Neural progenitor cell (in vitro differentiated cells): ENCODE measurements around the gene CTIF. TPM values are rescaled to one million over a fixed set of nuclear protein-coding genes. Genes with fewer than 3 reads are reported as not detected.

Source experiments
- DNase-seq: peaks from one replicate; pipeline ENCODE4 v3.0.0-alpha.2; 2016; ENCODE audit warnings: low spot score
- H2AFZ ChIP-seq: fragments of 200-600 bp; sonication (generic); replicated peaks from 2 replicates; pipeline ENCODE4 v1.6.1; 2016; ENCODE audit warnings: antibody characterized with exemption
- H3F3A ChIP-seq: fragments of 200-600 bp; sonication (generic); 2 replicates; pipeline ENCODE4 v1.6.1; 2016; ENCODE audit warnings: antibody characterized with exemption, low read depth
- H3K27ac ChIP-seq: fragments of 200-600 bp; sonication (generic); 2 replicates; pipeline ENCODE4 v1.5.1; 2016; ENCODE audit warnings: mild to moderate bottlenecking
- H3K27me3 ChIP-seq: fragments of 200-600 bp; sonication (generic); 2 replicates; pipeline ENCODE4 v1.6.1; 2016; ENCODE audit warnings: mild to moderate bottlenecking, moderate library complexity
- H3K36me3 ChIP-seq: fragments of 200-600 bp; sonication (generic); 2 replicates; pipeline ENCODE4 v1.5.1; 2016
- H3K4me1 ChIP-seq: fragments of 200-600 bp; sonication (generic); 2 replicates; pipeline ENCODE4 v1.6.1; 2016; ENCODE audit warnings: mixed run types
- H3K4me2 ChIP-seq: fragments of 200-600 bp; sonication (generic); 2 replicates; pipeline ENCODE4 v1.6.1; 2016
- H3K4me3 ChIP-seq: fragments of 200-600 bp; sonication (generic); 2 replicates; pipeline ENCODE4 v1.5.1; 2016
- H3K79me2 ChIP-seq: fragments of 200-600 bp; sonication (generic); 2 replicates; pipeline ENCODE4 v1.6.1; 2016; ENCODE audit warnings: low read depth
- H3K9ac ChIP-seq: fragments of 200-600 bp; sonication (generic); 2 replicates; pipeline ENCODE4 v1.6.1; 2016
- H3K9me3 ChIP-seq: fragments of 200-600 bp; sonication (generic); 2 replicates; pipeline ENCODE4 v1.5.1; 2016; ENCODE audit warnings: low read depth
- H4K20me1 ChIP-seq: fragments of 200-600 bp; sonication (generic); 2 replicates; pipeline ENCODE4 v1.6.1; 2016; ENCODE audit warnings: low read depth
- H3K27ac Mint-ChIP-seq: 3 replicates; pipeline ENCODE4 v1.8.0; 2021; ENCODE audit warnings: mixed read lengths
- H3K27me3 Mint-ChIP-seq: 2 replicates; pipeline ENCODE4 v1.8.0; 2022; ENCODE audit warnings: low read depth, mild to moderate bottlenecking, inconsistent platforms, moderate library complexity, mixed read lengths; ENCODE audit not compliant: insufficient read depth
- H3K36me3 Mint-ChIP-seq: 3 replicates; pipeline ENCODE4 v1.8.0; 2021; ENCODE audit warnings: mixed read lengths
- H3K4me1 Mint-ChIP-seq: 3 replicates; pipeline ENCODE4 v1.8.0; 2021; ENCODE audit warnings: mixed read lengths
- H3K4me3 Mint-ChIP-seq: 3 replicates; pipeline ENCODE4 v1.8.0; 2021; ENCODE audit warnings: mild to moderate bottlenecking, moderate library complexity, mixed read lengths
- H3K9me3 Mint-ChIP-seq: 3 replicates; pipeline ENCODE4 v1.8.0; 2020; ENCODE audit warnings: mixed read lengths
- CTCF ChIP-seq: fragments of 200-600 bp; sonication (generic); IDR thresholded peaks from 2 replicates; pipeline ENCODE4 v1.5.1; 2017; ENCODE audit warnings: antibody characterized with exemption, mild to moderate bottlenecking
- EZH2 ChIP-seq: fragments of 200-600 bp; sonication (generic); IDR thresholded peaks from 2 replicates; pipeline ENCODE4 v1.6.1; 2017; ENCODE audit warnings: antibody characterized with exemption, mild to moderate bottlenecking, moderate library complexity
- EZH2phosphoT487 ChIP-seq: fragments of 200-600 bp; sonication (generic); IDR thresholded peaks from 2 replicates; pipeline ENCODE4 v1.6.1; 2017; ENCODE audit warnings: antibody characterized with exemption
- total RNA-seq: library from RNA; depleted of rRNA; stranded (reverse); fragments of >200 nt; gene quantifications from 2 replicates; pipeline ENCODE4 v1.2.3, GENCODE V29; 2015; ENCODE audit warnings: low replicate concordance

The CTIF gene
- total RNA-seq, 1 donor from 2014 or later: 17.6 TPM

- H4K20me1 ChIP-seq: no peaks in the 10 kb centered on the region
- Mint-ChIP-seq H3K9me3 (no peaks in the 10 kb centered on the region), H3K27ac (no peak overlapping the region), H3K27me3 (peaks cover 3% of the 10 kb centered on the region), H3K36me3 (no peaks in the 10 kb centered on the region), H3K4me1 (peaks cover 8% of the 10 kb centered on the region), H3K4me3 (no peak overlapping the region)
- no peaks in the 10 kb centered on the region for H3F3A ChIP-seq
- no peak overlapping the region for H3K9ac ChIP-seq
- no peaks in the 10 kb centered on the region for H3K79me2 ChIP-seq
- no peak overlapping the region for H3K4me3 ChIP-seq
- H3K27ac ChIP-seq: no peak overlapping the region
- TF ChIP-seq EZH2: no peak
- no peak for TF ChIP-seq EZH2phosphoT487
- TF ChIP-seq CTCF: no peak
- H3K27me3 ChIP-seq: no peaks in the 10 kb centered on the region
- DNase-seq: no peak
- H3K9me3 ChIP-seq: no peaks in the 10 kb centered on the region
- H3K36me3 ChIP-seq: no peaks in the 10 kb centered on the region
- no peaks in the 10 kb centered on the region for H3K4me1 ChIP-seq
- no peak overlapping the region for H3K4me2 ChIP-seq
- no peak overlapping the region for H2AFZ ChIP-seq
These were observed 83.2 kb downstream of the CTIF start for GRCh38 chr18:48621815-48622555.

- DNase-seq: no peak
- no peak overlapping the region for H3K4me3 ChIP-seq
- H3K27me3 ChIP-seq: no peaks in the 10 kb centered on the region
- H3K9me3 ChIP-seq: no peaks in the 10 kb centered on the region
- H3K9ac ChIP-seq: no peak overlapping the region
- no peaks in the 10 kb centered on the region for H3F3A ChIP-seq
- no peak overlapping the region for H3K4me2 ChIP-seq
- no peak overlapping the region for H2AFZ ChIP-seq
- Mint-ChIP-seq H3K27ac (no peak overlapping the region), H3K36me3 (no peaks in the 10 kb centered on the region), H3K27me3 (peaks cover 3% of the 10 kb centered on the region), H3K9me3 (no peaks in the 10 kb centered on the region), H3K4me1 (peaks cover 11% of the 10 kb centered on the region), H3K4me3 (no peak overlapping the region)
- TF ChIP-seq EZH2phosphoT487 (no peak), CTCF (no peak), EZH2 (no peak)
- no peaks in the 10 kb centered on the region for H4K20me1 ChIP-seq
- no peaks in the 10 kb centered on the region for H3K79me2 ChIP-seq
- H3K4me1 ChIP-seq: no peaks in the 10 kb centered on the region
- no peaks in the 10 kb centered on the region for H3K36me3 ChIP-seq
- H3K27ac ChIP-seq: no peak overlapping the region
These were observed 84.1 kb downstream of the CTIF start for GRCh38 chr18:48622911-48623431.

- Histone ChIP-seq H3K9ac (no peak overlapping the region), H2AFZ (no peak overlapping the region), H3K4me3 (no peak overlapping the region), H4K20me1 (no peaks in the 10 kb centered on the region), H3K4me2 (no peak overlapping the region), H3K27ac (no peak overlapping the region), H3K36me3 (no peaks in the 10 kb centered on the region), H3F3A (no peaks in the 10 kb centered on the region), H3K27me3 (no peaks in the 10 kb centered on the region), H3K9me3 (no peaks in the 10 kb centered on the region), H3K4me1 (no peaks in the 10 kb centered on the region), H3K79me2 (no peaks in the 10 kb centered on the region)
- H3K4me1 Mint-ChIP-seq: peaks cover 8% of the 10 kb centered on the region
- no peak overlapping the region for H3K27ac Mint-ChIP-seq
- peaks cover 3% of the 10 kb centered on the region for H3K27me3 Mint-ChIP-seq
- no peak for DNase-seq
- TF ChIP-seq EZH2 (no peak), EZH2phosphoT487 (no peak), CTCF (no peak)
- no peaks in the 10 kb centered on the region for H3K9me3 Mint-ChIP-seq
- no peaks in the 10 kb centered on the region for H3K36me3 Mint-ChIP-seq
- H3K4me3 Mint-ChIP-seq: no peak overlapping the region
These were observed 84.8 kb downstream of the CTIF start for GRCh38 chr18:48623468-48624235.
